Measurements from ENCODE around the gene ABHD17B. TPM values are rescaled to one million over a fixed set of nuclear protein-coding genes. Genes with fewer than 3 reads are reported as not detected.

The ABHD17B gene
- total and polyA plus RNA-seq, 2 donors (not counting 1 experiment from before 2014, with no cell fraction given), result 14.6 to 20.6 TPM

DNA sequence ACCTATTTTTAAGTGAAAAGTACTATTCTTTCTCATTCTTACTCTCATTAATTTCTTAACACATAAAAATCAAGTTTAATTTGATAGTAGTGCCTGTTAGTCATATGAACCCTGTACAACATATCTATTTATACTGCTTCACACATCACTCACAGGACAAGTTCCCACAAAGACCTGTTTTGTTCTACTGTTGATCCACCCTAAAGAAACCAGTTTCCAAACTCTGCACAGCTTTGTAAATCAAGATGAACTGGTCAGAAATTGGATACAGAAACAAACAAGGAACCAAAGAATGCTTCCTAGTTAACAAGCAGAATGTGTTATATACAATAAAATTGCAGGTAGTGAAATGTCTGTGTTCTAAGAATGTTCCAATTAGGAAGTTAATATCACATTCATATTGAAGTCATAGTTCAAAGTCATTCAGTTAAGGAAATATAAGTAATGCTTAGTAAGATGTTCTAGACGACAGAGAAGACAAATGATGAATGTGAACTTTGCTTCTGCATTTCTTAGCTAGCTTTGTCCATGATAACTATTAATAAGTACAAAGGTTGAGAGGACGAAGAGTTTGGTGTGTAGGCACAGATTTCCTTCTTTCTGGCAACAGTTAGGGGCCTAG, 33.9 kb upstream of the ABHD17B start:
- TF ChIP-seq, protein P1, sequence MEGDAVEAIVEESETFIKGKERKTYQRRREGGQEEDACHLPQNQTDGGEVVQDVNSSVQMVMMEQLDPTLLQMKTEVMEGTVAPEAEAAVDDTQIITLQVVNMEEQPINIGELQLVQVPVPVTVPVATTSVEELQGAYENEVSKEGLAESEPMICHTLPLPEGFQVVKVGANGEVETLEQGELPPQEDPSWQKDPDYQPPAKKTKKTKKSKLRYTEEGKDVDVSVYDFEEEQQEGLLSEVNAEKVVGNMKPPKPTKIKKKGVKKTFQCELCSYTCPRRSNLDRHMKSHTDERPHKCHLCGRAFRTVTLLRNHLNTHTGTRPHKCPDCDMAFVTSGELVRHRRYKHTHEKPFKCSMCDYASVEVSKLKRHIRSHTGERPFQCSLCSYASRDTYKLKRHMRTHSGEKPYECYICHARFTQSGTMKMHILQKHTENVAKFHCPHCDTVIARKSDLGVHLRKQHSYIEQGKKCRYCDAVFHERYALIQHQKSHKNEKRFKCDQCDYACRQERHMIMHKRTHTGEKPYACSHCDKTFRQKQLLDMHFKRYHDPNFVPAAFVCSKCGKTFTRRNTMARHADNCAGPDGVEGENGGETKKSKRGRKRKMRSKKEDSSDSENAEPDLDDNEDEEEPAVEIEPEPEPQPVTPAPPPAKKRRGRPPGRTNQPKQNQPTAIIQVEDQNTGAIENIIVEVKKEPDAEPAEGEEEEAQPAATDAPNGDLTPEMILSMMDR (conservative IDR thresholded peaks at IDR 0.05 in 1 of 2, IDR thresholded peaks at IDR 0.05 in 1 of 2; ENCODE audit: low read depth in 1 of 2, low read length in 2 of 2), result no peak
- no peak for TF ChIP-seq EZH2 (IDR thresholded peaks at IDR 0.05; ENCODE audit: low read length, missing control alignments)
- Histone ChIP-seq H3K9me3 (ENCODE audit: control insufficient read depth, insufficient read depth, low read depth, low read length) (no peaks in the 10 kb centered on the region), H4K20me1 (ENCODE audit: control insufficient read depth, extremely low read depth, insufficient read depth, low read length) (no peaks in the 10 kb centered on the region), H3K4me1 (ENCODE audit: control insufficient read depth, extremely low read depth, insufficient read depth, low read length) (no peaks in the 10 kb centered on the region), H3K4me2 (ENCODE audit: extremely low read depth, insufficient read depth, low read length) (no peak overlapping the region), H3K27ac (ENCODE audit: insufficient read depth, low read length) (no peak overlapping the region), H2AFZ (ENCODE audit: low read length) (no peak overlapping the region), H3K4me3 (replicated peaks in 1 of 4; ENCODE audit: control extremely low read depth in 1 of 4, insufficient read depth in 1 of 4, low read depth in 3 of 4, low read length in 4 of 4) (no peak overlapping the region), H3K36me3 (ENCODE audit: control insufficient read depth, insufficient read depth, low read length) (peaks cover 2% of the 10 kb centered on the region), H3K27me3 (ENCODE audit: control insufficient read depth, insufficient read depth, low read length) (no peaks in the 10 kb centered on the region), H3K79me2 (ENCODE audit: control insufficient read depth, insufficient read depth, low read length) (peaks cover 3% of the 10 kb centered on the region), H3K9ac (ENCODE audit: insufficient read depth, low read length) (no peak overlapping the region)
- DNase-seq (ENCODE audit: low read depth in 2 of 2), result peak in 1 of 2 donors; percentile 13

DNA sequence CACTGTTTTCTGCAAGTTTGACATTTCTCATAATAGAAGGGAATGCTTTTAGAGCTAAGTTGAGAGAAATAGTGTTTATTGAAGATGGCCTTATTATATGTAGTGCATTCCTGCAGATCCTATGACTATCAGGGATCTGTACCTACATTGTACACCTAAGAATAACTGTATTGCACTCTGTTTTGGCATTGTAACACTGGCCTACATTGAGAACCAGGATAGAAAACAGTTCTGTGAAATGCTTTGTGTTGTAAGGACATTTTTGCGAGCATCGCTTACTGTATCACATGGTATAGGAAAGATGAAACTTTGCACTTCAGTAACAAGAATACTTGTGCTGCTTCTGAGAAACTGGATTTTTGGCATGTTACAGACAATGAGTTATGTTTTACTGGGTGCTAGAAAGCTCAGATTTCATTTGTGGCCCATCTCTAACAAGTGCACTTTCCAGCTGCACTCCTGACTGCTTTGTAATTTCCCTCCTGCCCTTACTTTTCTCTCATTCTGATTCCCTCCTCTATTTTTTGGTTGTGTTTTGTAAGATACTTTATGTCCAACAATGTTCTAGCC, 31.1 kb upstream of the ABHD17B start:
- no peaks in the 10 kb centered on the region for H4K20me1 ChIP-seq (ENCODE audit: control insufficient read depth, extremely low read depth, insufficient read depth, low read length)
- peaks cover 4% of the 10 kb centered on the region for H3K79me2 ChIP-seq (ENCODE audit: control insufficient read depth, insufficient read depth, low read length)
- no peaks in the 10 kb centered on the region for H3K4me1 ChIP-seq (ENCODE audit: control insufficient read depth, extremely low read depth, insufficient read depth, low read length)
- no peak overlapping the region for H3K9ac ChIP-seq (ENCODE audit: insufficient read depth, low read length)
- no peaks in the 10 kb centered on the region for H3K27me3 ChIP-seq (ENCODE audit: control insufficient read depth, insufficient read depth, low read length)
- DNase-seq (ENCODE audit: low read depth in 2 of 2), result peak; percentile 12 to 32
- H3K4me2 ChIP-seq (ENCODE audit: extremely low read depth, insufficient read depth, low read length), result no peak overlapping the region
- TF ChIP-seq, protein P1 (conservative IDR thresholded peaks at IDR 0.05 in 1 of 2, IDR thresholded peaks at IDR 0.05 in 1 of 2; ENCODE audit: low read depth in 1 of 2, low read length in 2 of 2), result no peak
- no peak for TF ChIP-seq EZH2 (IDR thresholded peaks at IDR 0.05; ENCODE audit: low read length, missing control alignments)
- H3K36me3 ChIP-seq (ENCODE audit: control insufficient read depth, insufficient read depth, low read length), result no peaks in the 10 kb centered on the region
- no peak overlapping the region for H3K27ac ChIP-seq (ENCODE audit: insufficient read depth, low read length)
- H3K9me3 ChIP-seq (ENCODE audit: control insufficient read depth, insufficient read depth, low read depth, low read length), result no peaks in the 10 kb centered on the region
- H3K4me3 ChIP-seq (replicated peaks in 1 of 4; ENCODE audit: control extremely low read depth in 1 of 4, insufficient read depth in 1 of 4, low read depth in 3 of 4, low read length in 4 of 4), result no peak overlapping the region
- no peak overlapping the region for H2AFZ ChIP-seq (ENCODE audit: low read length)

DNA sequence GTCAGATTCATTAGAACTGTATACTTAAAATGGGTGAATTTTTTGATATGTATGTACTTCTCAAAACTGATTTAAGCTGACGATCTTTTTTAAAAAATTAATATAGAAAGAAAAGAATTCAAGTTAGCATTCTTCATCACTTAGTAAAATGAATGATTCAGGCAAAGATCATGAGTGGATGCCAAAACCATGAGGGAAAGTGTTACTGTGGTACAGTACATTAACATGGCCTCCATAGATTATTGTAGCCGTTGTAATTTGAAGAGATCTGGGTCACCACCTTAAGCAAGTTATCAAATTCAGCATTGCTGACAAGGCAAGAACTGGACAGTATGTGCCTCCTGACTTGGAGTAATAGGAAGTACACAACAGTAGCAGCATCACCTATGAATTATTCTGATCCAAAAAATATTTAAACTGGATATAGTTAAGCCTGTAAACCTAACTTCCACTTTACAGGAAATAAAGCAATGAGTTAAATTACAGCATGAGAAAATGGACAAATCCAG, 30.1 kb upstream of the ABHD17B start:
- TF ChIP-seq, protein P1 (conservative IDR thresholded peaks at IDR 0.05 in 1 of 2, IDR thresholded peaks at IDR 0.05 in 1 of 2; ENCODE audit: low read depth in 1 of 2, low read length in 2 of 2), result no peak
- no peak for TF ChIP-seq EZH2 (IDR thresholded peaks at IDR 0.05; ENCODE audit: low read length, missing control alignments)
- no peaks in the 10 kb centered on the region for H3K36me3 ChIP-seq (ENCODE audit: control insufficient read depth, insufficient read depth, low read length)
- no peaks in the 10 kb centered on the region for H3K4me1 ChIP-seq (ENCODE audit: control insufficient read depth, extremely low read depth, insufficient read depth, low read length)
- no peaks in the 10 kb centered on the region for H3K27me3 ChIP-seq (ENCODE audit: control insufficient read depth, insufficient read depth, low read length)
- no peaks in the 10 kb centered on the region for H3K9me3 ChIP-seq (ENCODE audit: control insufficient read depth, insufficient read depth, low read depth, low read length)
- DNase-seq (ENCODE audit: low read depth in 2 of 2), result peak; percentile 22 to 70
- no peak overlapping the region for H3K27ac ChIP-seq (ENCODE audit: insufficient read depth, low read length)
- H3K9ac ChIP-seq (ENCODE audit: insufficient read depth, low read length), result no peak overlapping the region
- no peaks in the 10 kb centered on the region for H4K20me1 ChIP-seq (ENCODE audit: control insufficient read depth, extremely low read depth, insufficient read depth, low read length)
- no peak overlapping the region for H2AFZ ChIP-seq (ENCODE audit: low read length)
- no peak overlapping the region for H3K4me2 ChIP-seq (ENCODE audit: extremely low read depth, insufficient read depth, low read length)
- no peak overlapping the region for H3K4me3 ChIP-seq (replicated peaks in 1 of 4; ENCODE audit: control extremely low read depth in 1 of 4, insufficient read depth in 1 of 4, low read depth in 3 of 4, low read length in 4 of 4)
- H3K79me2 ChIP-seq (ENCODE audit: control insufficient read depth, insufficient read depth, low read length), result peaks cover 5% of the 10 kb centered on the region

Data from fibroblast of lung (primary cell).